HCEC 1CT (cell line): ENCODE data around the gene CBX2.

ENCODE experiments used
- DNase-seq: peaks from one replicate; pipeline ENCODE4 v3.0.0-alpha.2; 2017

CBX2 gene

GRCh38 chr17:79777894-79778503 is at the start of gene CBX2:
Gene CBX2 (plus strand): TSS chr17:79778148. CDS start chr17:79778236, 88 bp downstream.
- DNase-seq: peak; percentile 72

- DNase-seq: peak; percentile 75
Measured at GRCh38 chr17:79728169-79728907, 49.6 kb upstream of the CBX2 start.

GRCh38 chr17:79728908-79729471 is 49.0 kb upstream of the CBX2 start:
- DNase-seq: no peak

- no peak for DNase-seq
Measured at GRCh38 chr17:79729761-79730160, 48.2 kb upstream of the CBX2 start.

GRCh38 chr17:79730437-79730768 is 47.5 kb upstream of the CBX2 start:
- no peak for DNase-seq

GRCh38 chr17:79730769-79731483 is 47.0 kb upstream of the CBX2 start, which contains the start of gene ENPP7:
Gene ENPP7 (plus strand): TSS chr17:79730943. CDS start chr17:79731140, 197 bp downstream.
- no peak for DNase-seq

GRCh38 chr17:79732254-79732653 is 45.7 kb upstream of the CBX2 start:
- no peak for DNase-seq

- no peak for DNase-seq
Measured at GRCh38 chr17:79732804-79733691, 44.9 kb upstream of the CBX2 start.

- DNase-seq: no peak
Measured at GRCh38 chr17:79733692-79734070, 44.3 kb upstream of the CBX2 start.

- no peak for DNase-seq
Measured at GRCh38 chr17:79735096-79735495, 42.9 kb upstream of the CBX2 start.

- DNase-seq: no peak
Measured at GRCh38 chr17:79737046-79737921, 40.7 kb upstream of the CBX2 start.

GRCh38 chr17:79737922-79738578 is 39.9 kb upstream of the CBX2 start:
- no peak for DNase-seq

GRCh38 chr17:79738643-79739042 is 39.3 kb upstream of the CBX2 start:
- no peak for DNase-seq

- DNase-seq: no peak
Measured at GRCh38 chr17:79739148-79740062, 38.5 kb upstream of the CBX2 start.

GRCh38 chr17:79740413-79740812 is 37.5 kb upstream of the CBX2 start:
- no peak for DNase-seq

- no peak for DNase-seq
Measured at GRCh38 chr17:79741401-79741750, 36.6 kb upstream of the CBX2 start.

- peak; percentile 12 for DNase-seq
Measured at GRCh38 chr17:79741751-79742588, 36.0 kb upstream of the CBX2 start.

GRCh38 chr17:79742589-79742918 is 35.4 kb upstream of the CBX2 start:
- no peak for DNase-seq

- DNase-seq: no peak
Measured at GRCh38 chr17:79742951-79743476, 34.9 kb upstream of the CBX2 start.
